Naive thymus-derived CD8-positive, alpha-beta T cell (primary cell): Measurements from ENCODE around the gene ZNF266. TPM values are rescaled to one million over a fixed set of nuclear protein-coding genes. Genes with fewer than 3 reads are reported as not detected.
A peak's percentile ranks its signal among the peaks of the same experiment; 100 is the strongest.

Experiments used
- ATAC-seq, 2 donors: fragments of 150-1000 bp; cut with Tn5 transposase in 1 of 2; sonication (Bioruptor Pico), chemical (Tn5 transposase) in 1 of 2; 1 replicate in 1 of 2; 2 replicates in 1 of 2; pipeline ENCODE4 v1.10.0; 2021; ENCODE audit warnings: mild to moderate bottlenecking in 2 of 2, moderate library complexity in 2 of 2
- POLR2A ChIA-PET: fragments of 350-600 bp; sonication (Branson Sonifier 250); formaldehyde crosslinking; loops from one replicate; lab custom pipeline; 2021; ENCODE audit warnings: antibody characterized with exemption; lab: Charles Lee
- DNase-seq, 10 donors: peaks; one replicate each; pipeline versions ENCODE4 v3.0.0 to v3.0.0-alpha.2; 2020 to 2022
- H3K27ac Mint-ChIP-seq, 10 donors: one replicate each; pipeline ENCODE4 v1.8.0; 2020 to 2022; ENCODE audit warnings: mild to moderate bottlenecking in 10 of 10, mixed read lengths in 10 of 10, moderate library complexity in 4 of 10, inconsistent platforms in 1 of 10
- H3K27me3 Mint-ChIP-seq, 5 donors: one replicate each; pipeline ENCODE4 v1.8.0; 2021 to 2022; ENCODE audit warnings: mixed read lengths in 5 of 5
- H3K36me3 Mint-ChIP-seq, 3 donors: one replicate each; pipeline ENCODE4 v1.8.0; 2020 to 2022; ENCODE audit warnings: mixed read lengths in 3 of 3, mild to moderate bottlenecking in 2 of 3, inconsistent platforms in 1 of 3
- H3K4me1 Mint-ChIP-seq, 4 donors: one replicate each; pipeline ENCODE4 v1.8.0; 2021 to 2022; ENCODE audit warnings: mixed read lengths in 4 of 4
- H3K4me3 Mint-ChIP-seq, 10 donors: one replicate each; pipeline ENCODE4 v1.8.0; 2020 to 2022; ENCODE audit warnings: mild to moderate bottlenecking in 10 of 10, mixed read lengths in 10 of 10, moderate library complexity in 6 of 10, inconsistent platforms in 1 of 10
- H3K9me3 Mint-ChIP-seq, 9 donors: one replicate each; pipeline ENCODE4 v1.8.0; 2020 to 2022; ENCODE audit warnings: mixed read lengths in 9 of 9, mild to moderate bottlenecking in 3 of 9, inconsistent platforms in 1 of 9, moderate library complexity in 1 of 9
- polyA plus RNA-seq, 3 donors: library from polyadenylated mRNA; unstranded; fragments of 300-500 nt; fragmentation: Illumina TruSeq; gene quantifications; one replicate each; pipeline ENCODE4 v1.2.3, GENCODE V29; 2021
- total RNA-seq, 8 experiments: library from RNA in 2 of 8; stranded (reverse) in 2 of 8; gene quantifications; one replicate each; pipeline ENCODE4 v1.2.3 and lab custom pipeline; 2021 to 2026

ZNF266 gene
- total and polyA plus RNA-seq, 5 experiments from 2014 or later = 15.5 to 147 (median 18.8) TPM

DNA sequence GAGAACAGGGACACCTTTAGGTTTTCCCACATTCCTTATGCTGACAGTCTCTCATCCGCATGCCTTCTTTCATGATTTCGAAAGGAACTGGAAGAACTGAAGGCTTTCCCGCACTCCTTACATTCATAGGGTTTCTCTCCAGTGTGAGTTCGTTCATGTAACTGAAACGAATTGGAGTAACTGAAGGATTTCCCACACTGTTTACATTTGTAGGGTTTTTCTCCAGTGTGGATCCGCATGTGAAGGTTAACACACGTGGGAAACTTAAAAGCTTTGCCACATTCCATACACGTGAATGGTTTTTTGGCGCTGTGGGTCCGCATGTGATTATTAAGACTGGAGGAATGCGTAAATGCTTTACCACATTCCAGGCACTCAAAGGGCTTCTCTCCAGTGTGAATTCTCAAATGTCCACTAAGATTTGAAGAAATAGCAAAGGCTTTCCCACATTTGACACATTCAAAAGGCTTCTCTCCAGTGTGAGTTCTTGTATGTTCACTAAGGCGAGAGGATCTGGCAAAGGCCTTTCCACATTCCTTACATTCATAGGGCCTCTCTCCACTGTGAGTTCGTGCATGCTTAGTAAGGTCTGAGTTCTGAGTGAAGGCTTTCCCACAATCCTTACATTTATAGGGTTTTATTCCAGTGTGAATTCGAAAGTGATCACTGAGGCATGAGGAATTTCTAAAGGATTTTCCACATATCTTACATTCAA, 22.0 kb downstream of the ZNF266 start:
- H3K9me3 Mint-ChIP-seq = peaks cover under 1 to 97% (median 42%) of the 10 kb centered on the region in 9 donors

DNA sequence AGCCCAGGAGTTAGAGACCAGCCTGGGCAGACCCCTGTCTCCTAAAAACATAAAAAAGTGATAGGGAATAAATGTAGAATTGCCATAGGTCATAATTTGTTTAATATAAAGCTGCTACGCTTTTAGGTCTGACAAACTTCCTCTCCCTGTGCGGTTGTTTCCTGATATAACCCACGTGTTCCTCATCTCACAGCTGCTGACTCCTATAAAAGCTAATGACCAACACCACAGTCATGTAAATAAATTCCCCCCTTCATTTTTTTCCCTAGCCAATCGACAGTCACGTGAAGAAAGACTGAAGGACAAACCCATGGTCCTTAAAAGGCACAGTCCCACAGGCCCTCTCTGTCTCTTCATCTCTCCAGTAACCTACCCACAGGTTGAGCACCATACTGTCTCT, 27.5 kb downstream of the ZNF266 start:
- Mint-ChIP-seq H3K9me3 (peaks cover 13 to 99% (median 46%) of the 10 kb centered on the region in 9 donors), H3K36me3 (peaks cover 15 to 74% (median 44%) of the 10 kb centered on the region in 3 donors), H3K4me3 (peak overlapping the region; percentile 64 to 84 (median 80)), H3K4me1 (peaks cover 2 to 15% (median 13%) of the 10 kb centered on the region in 4 donors), H3K27ac (peak overlapping the region in 1 of 10 donors; percentile 59), H3K27me3 (no peaks in the 10 kb centered on the region)
- POLR2A ChIA-PET = interaction anchor here (0.8 kb wide), 1 partner anchor 27 kb away, joined by 3 read pairs; the partner anchor contains the start of gene ZNF266
- no peak for ATAC-seq
- no peak for DNase-seq

More for the DNA sequence above, 22.0 kb downstream of the ZNF266 start:
- H3K36me3 Mint-ChIP-seq = peaks cover 49 to 78% (median 56%) of the 10 kb centered on the region in 3 donors
- H3K27ac Mint-ChIP-seq = no peak overlapping the region
- no peaks in the 10 kb centered on the region for H3K27me3 Mint-ChIP-seq
- POLR2A ChIA-PET = no interaction called here
- DNase-seq (no peak), ATAC-seq (no peak)
- no peak overlapping the region for H3K4me3 Mint-ChIP-seq
- H3K4me1 Mint-ChIP-seq = no peaks in the 10 kb centered on the region

DNA sequence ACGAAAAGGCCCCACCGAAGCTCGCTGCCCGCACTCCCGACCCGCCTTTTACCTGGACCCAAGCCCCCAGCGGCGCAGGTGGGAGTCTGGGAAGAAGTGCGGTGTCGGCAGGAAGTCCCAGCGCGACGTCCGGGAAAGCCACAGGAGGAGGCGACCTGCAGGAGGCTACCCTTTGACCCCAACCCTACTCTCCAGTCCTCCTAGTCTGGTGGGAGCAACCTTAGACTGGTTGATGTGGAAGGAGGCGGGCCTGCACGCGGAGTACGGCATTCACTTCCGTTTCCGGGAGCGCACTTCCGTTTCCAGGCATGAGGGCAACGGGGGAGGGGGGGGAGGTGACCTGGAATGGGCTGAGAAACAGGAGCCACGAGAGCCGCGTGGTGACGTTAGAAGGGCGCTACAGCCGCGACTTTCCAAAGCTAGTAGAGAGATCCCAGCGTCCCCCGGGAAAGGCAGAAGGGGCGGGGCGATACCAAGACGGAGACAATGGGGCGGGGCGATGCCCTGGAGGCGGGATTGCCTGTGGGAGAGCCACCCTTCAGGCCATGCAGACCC, 28.5 kb downstream of the ZNF266 start:
- Mint-ChIP-seq H3K36me3 (peaks cover 14 to 64% (median 37%) of the 10 kb centered on the region in 3 donors), H3K27me3 (no peaks in the 10 kb centered on the region), H3K27ac (peak overlapping the region in 3 of 10 donors; percentile 3 to 79 (median 31)), H3K4me1 (peaks cover 2 to 15% (median 13%) of the 10 kb centered on the region in 4 donors), H3K9me3 (peaks cover 13 to 94% (median 47%) of the 10 kb centered on the region in 9 donors), H3K4me3 (peak overlapping the region; percentile 67 to 85 (median 81))
- POLR2A ChIA-PET = interaction anchor here (0.6 to 1.1 kb wide), 6 partner anchors 9 to 451 kb away, joined by 3 read pairs; partner anchors contain the start of genes ZNF266 and ZNF559
- peak in 9 of 10 donors; percentile 14 to 80 (median 38) for DNase-seq
- ATAC-seq = peak; percentile 74 to 84

DNA sequence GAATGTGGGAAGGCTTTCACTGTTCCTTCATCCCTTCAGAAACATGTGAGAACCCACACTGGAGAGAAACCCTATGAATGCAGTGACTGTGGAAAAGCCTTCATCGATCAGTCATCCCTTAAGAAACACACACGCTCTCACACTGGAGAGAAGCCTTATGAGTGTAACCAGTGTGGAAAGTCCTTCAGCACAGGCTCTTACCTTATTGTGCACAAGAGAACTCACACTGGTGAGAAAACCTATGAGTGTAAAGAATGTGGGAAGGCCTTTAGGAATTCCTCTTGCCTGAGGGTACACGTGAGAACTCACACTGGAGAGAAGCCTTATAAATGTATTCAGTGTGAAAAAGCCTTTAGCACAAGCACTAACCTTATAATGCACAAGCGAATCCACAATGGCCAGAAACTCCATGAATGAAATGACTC, 54.0 kb downstream of the ZNF266 start:
- DNase-seq (no peak), ATAC-seq (no peak)
- Mint-ChIP-seq H3K4me3 (no peak overlapping the region), H3K27ac (no peak overlapping the region), H3K4me1 (no peaks in the 10 kb centered on the region), H3K27me3 (no peaks in the 10 kb centered on the region), H3K36me3 (peaks cover 74 to 88% (median 85%) of the 10 kb centered on the region in 3 donors), H3K9me3 (peaks cover 12 to 95% (median 54%) of the 10 kb centered on the region in 9 donors)
- POLR2A ChIA-PET = no interaction called here

DNA sequence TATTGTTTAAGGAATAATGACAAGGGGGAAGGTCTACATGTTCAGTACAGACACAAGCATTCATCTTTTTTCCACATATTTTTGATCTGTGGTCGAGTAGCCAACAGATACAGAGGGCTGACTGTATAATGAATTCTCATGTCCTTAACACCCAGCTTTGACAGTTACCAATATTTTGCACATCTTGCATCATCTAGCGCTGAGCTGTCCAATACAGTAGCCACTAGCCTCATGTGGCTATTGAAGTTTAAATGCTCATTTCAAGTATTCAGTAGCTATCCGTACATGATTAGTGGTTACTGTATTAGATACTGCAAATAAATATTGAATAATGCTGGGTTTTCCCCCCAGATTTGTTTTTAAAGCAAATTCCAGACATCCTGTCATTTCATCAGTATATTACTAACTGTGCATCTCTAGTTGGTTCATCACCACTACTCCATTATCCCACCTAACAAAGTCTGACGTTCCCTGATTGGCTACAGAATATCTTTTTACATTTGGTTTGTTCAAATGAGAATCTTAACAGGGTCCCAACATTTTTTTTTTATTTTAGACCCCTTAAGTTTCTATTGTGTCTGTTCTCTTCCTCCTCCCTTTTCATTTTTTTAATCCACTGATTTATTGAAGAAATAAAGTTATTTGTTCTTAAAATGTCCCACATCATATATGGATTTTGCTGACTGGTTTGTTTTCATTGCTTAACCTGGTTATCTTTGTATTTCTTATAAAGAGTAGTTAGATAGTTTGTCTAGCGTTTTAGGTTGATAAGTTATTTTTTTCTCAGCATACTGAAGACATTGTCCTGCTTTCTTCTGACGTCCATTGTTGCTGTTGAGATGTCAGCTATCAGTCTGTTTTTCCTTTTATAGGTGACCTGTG, 64.4 kb downstream of the ZNF266 start:
- H3K4me3 Mint-ChIP-seq = no peak overlapping the region
- DNase-seq = no peak
- POLR2A ChIA-PET = interaction anchor here (0.8 kb wide), 1 partner anchor 20 kb away, joined by 3 read pairs; no protein-coding TSS in a partner anchor
- H3K4me1 Mint-ChIP-seq = no peaks in the 10 kb centered on the region
- peaks cover 28 to 94% (median 62%) of the 10 kb centered on the region in 9 donors for H3K9me3 Mint-ChIP-seq
- no peak for ATAC-seq
- peaks cover 53 to 91% (median 69%) of the 10 kb centered on the region in 3 donors for H3K36me3 Mint-ChIP-seq
- H3K27me3 Mint-ChIP-seq = no peaks in the 10 kb centered on the region
- no peak overlapping the region for H3K27ac Mint-ChIP-seq

DNA sequence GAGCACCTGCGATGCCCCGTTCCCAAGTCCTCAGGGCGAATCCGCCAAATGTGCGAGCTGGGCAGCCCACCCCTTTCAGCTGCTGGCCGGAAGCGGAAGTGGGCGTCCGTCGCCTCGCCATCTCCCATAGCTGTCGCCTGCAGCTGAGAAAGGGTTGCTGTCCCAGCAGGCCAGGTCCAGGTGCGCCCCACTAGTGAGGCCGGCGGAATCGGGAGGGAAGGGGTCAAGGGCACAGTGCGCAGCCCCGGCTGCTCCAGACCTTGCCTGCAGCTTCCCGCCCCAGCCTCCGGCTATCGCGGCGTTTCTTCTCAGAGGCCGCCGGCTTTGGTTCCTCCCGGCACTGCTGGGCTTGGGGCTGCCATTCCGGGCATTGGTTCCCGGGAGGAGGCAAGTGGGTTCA, 72.5 kb downstream of the ZNF266 start, which contains the start of gene ZNF177:
ZNF177 (plus strand) TSS at position 109 of the 400 bp plus-strand sequence. CDS start 15,299 bp downstream, outside the sequence.
- ATAC-seq = no peak
- H3K27ac Mint-ChIP-seq = no peak within 1 kb of the TSS
- H3K36me3 Mint-ChIP-seq = peaks cover 26 to 80% (median 50%) of the 10 kb centered on the region in 3 donors
- peaks cover 3 to 10% (median 6%) of the 10 kb centered on the region in 4 donors for H3K4me1 Mint-ChIP-seq
- H3K9me3 Mint-ChIP-seq = peaks cover 14 to 93% (median 48%) of the 10 kb centered on the region in 9 donors
- POLR2A ChIA-PET = no interaction called here
- peak within 1 kb of the TSS in 7 of 10 donors; percentile 5 to 70 (median 30) for H3K4me3 Mint-ChIP-seq
- peaks cover 0 to 8% (median 3%) of the 10 kb centered on the region in 5 donors for H3K27me3 Mint-ChIP-seq
- no peak for DNase-seq

Other genes with a start within 250 kb of the ZNF266 start
- gene OR7D4, start 216.0 kb downstream of the ZNF266 start, total RNA-seq = not detected
- not detected for gene OR7D4, start 216.0 kb downstream of the ZNF266 start, polyA plus RNA-seq
- not detected for gene OR7E24, start 184.6 kb downstream of the ZNF266 start, total RNA-seq
- gene OR7E24, start 184.6 kb downstream of the ZNF266 start, polyA plus RNA-seq = not detected
- gene ZNF699, start 125.7 kb downstream of the ZNF266 start, total RNA-seq = 10 to 100 TPM; 20.6 to 23.1 TPM
- 10 to 100 TPM in 1 of 3 donors, 1 to 10 TPM in 2; 6.9 to 30.0 (median 8.8) TPM for gene ZNF699, start 125.7 kb downstream of the ZNF266 start, polyA plus RNA-seq
- gene ZNF559, start 111.4 kb downstream of the ZNF266 start, total RNA-seq = 10 to 100 TPM; 65.4 to 66.0 TPM
- 10 to 100 TPM; 37.2 to 55.4 (median 45.1) TPM for gene ZNF559, start 111.4 kb downstream of the ZNF266 start, polyA plus RNA-seq
- 1 to 10 TPM; 3.5 to 4.6 TPM for gene ZNF177, start 72.6 kb downstream of the ZNF266 start, total RNA-seq
- under 1 TPM; 0.28 to 0.73 (median 0.49) TPM for gene ZNF177, start 72.6 kb downstream of the ZNF266 start, polyA plus RNA-seq
- not detected for gene ZNF560, start 63.0 kb upstream of the ZNF266 start, total RNA-seq
- gene ZNF560, start 63.0 kb upstream of the ZNF266 start, polyA plus RNA-seq = not detected
- gene ZNF426, start 103.1 kb upstream of the ZNF266 start, total RNA-seq = 10 to 100 TPM; 24.4 to 27.3 TPM
- gene ZNF426, start 103.1 kb upstream of the ZNF266 start, polyA plus RNA-seq = 10 to 100 TPM; 15.8 to 18.4 (median 17.4) TPM
- gene ZNF121, start 148.9 kb upstream of the ZNF266 start, total RNA-seq = 10 to 100 TPM; 63.0 to 66.0 TPM
- gene ZNF121, start 148.9 kb upstream of the ZNF266 start, polyA plus RNA-seq = 1 to 10 TPM; 1.9 to 3.7 (median 3.5) TPM
- gene ZNF561, start 185.7 kb upstream of the ZNF266 start, total RNA-seq = 10 to 100 TPM; 77.1 to 78.4 TPM
- gene ZNF561, start 185.7 kb upstream of the ZNF266 start, polyA plus RNA-seq = 10 to 100 TPM; 12.2 to 16.3 (median 14.7) TPM
- gene ZNF562, start 239.5 kb upstream of the ZNF266 start, total RNA-seq = 10 to 100 TPM; 27.0 to 29.5 TPM
- gene ZNF562, start 239.5 kb upstream of the ZNF266 start, polyA plus RNA-seq = 1 to 10 TPM; 1.6 to 4.8 (median 2.5) TPM